Activated T-helper 17 cell treated with anti-CD3 and anti-CD28 coated beads, Interleukin-2, amount 50 U/mL, for 72 hours (primary cell): ENCODE data around the gene SNAP29. TPM values are rescaled to one million over a fixed set of nuclear protein-coding genes. Genes with fewer than 3 reads are reported as not detected.
A peak's percentile ranks its signal among the peaks of the same experiment; 100 is the strongest.
"Not testable (repeated sequence)": the region's sequence is repeated elsewhere in the genome, so short reads cannot be mapped to it uniquely, and the experiment has no call there.

Experiments
- ATAC-seq: fragments of 150-1000 bp; cut with Tn5 transposase; replicated peaks from 2 replicates; pipeline ENCODE4 v1.10.0; 2021; ENCODE audit warnings: mild to moderate bottlenecking, moderate library complexity
- H3K27ac Mint-ChIP-seq: one replicate; pipeline ENCODE4 v1.8.0; 2022; ENCODE audit warnings: mixed read lengths
- H3K27me3 Mint-ChIP-seq: one replicate; pipeline ENCODE4 v1.8.0; 2022; ENCODE audit warnings: mixed read lengths
- H3K36me3 Mint-ChIP-seq: one replicate; pipeline ENCODE4 v1.8.0; 2022; ENCODE audit warnings: low read depth, mild to moderate bottlenecking, mixed read lengths
- H3K4me1 Mint-ChIP-seq: one replicate; pipeline ENCODE4 v1.8.0; 2022; ENCODE audit warnings: mixed read lengths
- H3K4me3 Mint-ChIP-seq: one replicate; pipeline ENCODE4 v1.8.0; 2022; ENCODE audit warnings: mild to moderate bottlenecking, mixed read lengths
- H3K9me3 Mint-ChIP-seq: one replicate; pipeline ENCODE4 v1.8.0; 2022; ENCODE audit warnings: mixed read lengths
- total RNA-seq, 2 donors: library from RNA; stranded (reverse); gene quantifications; one replicate each; pipeline ENCODE4 v1.2.3, GENCODE V29; 2022

SNAP29 gene
- total RNA-seq, 2 donors from 2014 or later = 22.4 to 29.5 TPM

- Mint-ChIP-seq H3K36me3 (peaks cover 51% of the 10 kb centered on the region), H3K9me3 (no peaks in the 10 kb centered on the region), H3K27ac (no peak overlapping the region), H3K4me1 (no peaks in the 10 kb centered on the region), H3K27me3 (no peaks in the 10 kb centered on the region), H3K4me3 (no peak overlapping the region)
- ATAC-seq = no peak
Measured at GRCh38 chr22:20889025-20889704, 30.4 kb downstream of the SNAP29 start.

GRCh38 chr22:20889904-20890540 lies 31.2 kb downstream of the SNAP29 start:
- H3K4me1 Mint-ChIP-seq = no peaks in the 10 kb centered on the region
- H3K4me3 Mint-ChIP-seq = no peak overlapping the region
- H3K9me3 Mint-ChIP-seq = no peaks in the 10 kb centered on the region
- no peak for ATAC-seq
- no peak overlapping the region for H3K27ac Mint-ChIP-seq
- no peaks in the 10 kb centered on the region for H3K27me3 Mint-ChIP-seq
- H3K36me3 Mint-ChIP-seq = peaks cover 42% of the 10 kb centered on the region

GRCh38 chr22:20890975-20891374 lies 32.2 kb downstream of the SNAP29 start:
- H3K27me3 Mint-ChIP-seq = no peaks in the 10 kb centered on the region
- peaks cover 33% of the 10 kb centered on the region for H3K36me3 Mint-ChIP-seq
- H3K9me3 Mint-ChIP-seq = no peaks in the 10 kb centered on the region
- no peak overlapping the region for H3K4me3 Mint-ChIP-seq
- no peak overlapping the region for H3K27ac Mint-ChIP-seq
- no peak for ATAC-seq
- no peaks in the 10 kb centered on the region for H3K4me1 Mint-ChIP-seq

- H3K4me3 Mint-ChIP-seq, H3K9me3 Mint-ChIP-seq, H3K4me1 Mint-ChIP-seq, H3K27me3 Mint-ChIP-seq, H3K36me3 Mint-ChIP-seq, H3K27ac Mint-ChIP-seq, ATAC-seq: not testable (repeated sequence)
Measured at GRCh38 chr22:20897737-20898136, 38.9 kb downstream of the SNAP29 start.

GRCh38 chr22:20899827-20900423 lies 41.1 kb downstream of the SNAP29 start:
- ATAC-seq = no peak
- H3K36me3 Mint-ChIP-seq = no peaks in the 10 kb centered on the region
- no peaks in the 10 kb centered on the region for H3K9me3 Mint-ChIP-seq
- H3K4me1 Mint-ChIP-seq = no peaks in the 10 kb centered on the region
- H3K4me3 Mint-ChIP-seq = no peak overlapping the region
- no peak overlapping the region for H3K27ac Mint-ChIP-seq
- H3K27me3 Mint-ChIP-seq = no peaks in the 10 kb centered on the region

- not testable (repeated sequence) for H3K9me3 Mint-ChIP-seq, H3K27me3 Mint-ChIP-seq, H3K4me3 Mint-ChIP-seq, ATAC-seq, H3K36me3 Mint-ChIP-seq, H3K4me1 Mint-ChIP-seq, H3K27ac Mint-ChIP-seq
Measured at GRCh38 chr22:20901093-20902033, 42.6 kb downstream of the SNAP29 start.

- no peaks in the 10 kb centered on the region for H3K27me3 Mint-ChIP-seq
- no peak overlapping the region for H3K4me3 Mint-ChIP-seq
- H3K4me1 Mint-ChIP-seq = no peaks in the 10 kb centered on the region
- no peaks in the 10 kb centered on the region for H3K9me3 Mint-ChIP-seq
- no peak for ATAC-seq
- no peak overlapping the region for H3K27ac Mint-ChIP-seq
- H3K36me3 Mint-ChIP-seq = no peaks in the 10 kb centered on the region
Measured at GRCh38 chr22:20903093-20903492, 44.3 kb downstream of the SNAP29 start.

- Mint-ChIP-seq H3K36me3 (no peaks in the 10 kb centered on the region), H3K4me1 (no peaks in the 10 kb centered on the region), H3K27me3 (no peaks in the 10 kb centered on the region), H3K4me3 (no peak overlapping the region), H3K9me3 (no peaks in the 10 kb centered on the region), H3K27ac (no peak overlapping the region)
- ATAC-seq = peak; percentile 49
Measured at GRCh38 chr22:20904008-20904979, 45.5 kb downstream of the SNAP29 start.

- no peak overlapping the region for H3K4me3 Mint-ChIP-seq
- H3K9me3 Mint-ChIP-seq = no peaks in the 10 kb centered on the region
- H3K36me3 Mint-ChIP-seq = no peaks in the 10 kb centered on the region
- no peaks in the 10 kb centered on the region for H3K27me3 Mint-ChIP-seq
- no peak for ATAC-seq
- no peak overlapping the region for H3K27ac Mint-ChIP-seq
- H3K4me1 Mint-ChIP-seq = no peaks in the 10 kb centered on the region
Measured at GRCh38 chr22:20904980-20905355, 46.2 kb downstream of the SNAP29 start.

- no peaks in the 10 kb centered on the region for H3K27me3 Mint-ChIP-seq
- no peaks in the 10 kb centered on the region for H3K4me1 Mint-ChIP-seq
- H3K27ac Mint-ChIP-seq = no peak overlapping the region
- no peak overlapping the region for H3K4me3 Mint-ChIP-seq
- H3K9me3 Mint-ChIP-seq = no peaks in the 10 kb centered on the region
- H3K36me3 Mint-ChIP-seq = no peaks in the 10 kb centered on the region
- no peak for ATAC-seq
Measured at GRCh38 chr22:20905415-20906386, 46.9 kb downstream of the SNAP29 start.

- H3K4me1 Mint-ChIP-seq = no peaks in the 10 kb centered on the region
- no peaks in the 10 kb centered on the region for H3K27me3 Mint-ChIP-seq
- no peak overlapping the region for H3K4me3 Mint-ChIP-seq
- no peak for ATAC-seq
- H3K9me3 Mint-ChIP-seq = no peaks in the 10 kb centered on the region
- no peak overlapping the region for H3K27ac Mint-ChIP-seq
- no peaks in the 10 kb centered on the region for H3K36me3 Mint-ChIP-seq
Measured at GRCh38 chr22:20906387-20906767, 47.6 kb downstream of the SNAP29 start.

- H3K4me3 Mint-ChIP-seq, H3K4me1 Mint-ChIP-seq, H3K27me3 Mint-ChIP-seq, H3K27ac Mint-ChIP-seq, H3K36me3 Mint-ChIP-seq, ATAC-seq, H3K9me3 Mint-ChIP-seq: not testable (repeated sequence)
Measured at GRCh38 chr22:20908717-20909116, 49.9 kb downstream of the SNAP29 start.
